SW 1271 (cell line): ENCODE results near the gene EFHD2.
"Not testable (repeated sequence)": the region's sequence is repeated elsewhere in the genome, so short reads cannot be mapped to it uniquely, and the experiment has no call there.

ENCODE experiments used
- DNase-seq, 2 experiments: peaks; one replicate each; lab custom pipeline; 2025; lab: John Stamatoyannopoulos, UW

The EFHD2 gene

DNA sequence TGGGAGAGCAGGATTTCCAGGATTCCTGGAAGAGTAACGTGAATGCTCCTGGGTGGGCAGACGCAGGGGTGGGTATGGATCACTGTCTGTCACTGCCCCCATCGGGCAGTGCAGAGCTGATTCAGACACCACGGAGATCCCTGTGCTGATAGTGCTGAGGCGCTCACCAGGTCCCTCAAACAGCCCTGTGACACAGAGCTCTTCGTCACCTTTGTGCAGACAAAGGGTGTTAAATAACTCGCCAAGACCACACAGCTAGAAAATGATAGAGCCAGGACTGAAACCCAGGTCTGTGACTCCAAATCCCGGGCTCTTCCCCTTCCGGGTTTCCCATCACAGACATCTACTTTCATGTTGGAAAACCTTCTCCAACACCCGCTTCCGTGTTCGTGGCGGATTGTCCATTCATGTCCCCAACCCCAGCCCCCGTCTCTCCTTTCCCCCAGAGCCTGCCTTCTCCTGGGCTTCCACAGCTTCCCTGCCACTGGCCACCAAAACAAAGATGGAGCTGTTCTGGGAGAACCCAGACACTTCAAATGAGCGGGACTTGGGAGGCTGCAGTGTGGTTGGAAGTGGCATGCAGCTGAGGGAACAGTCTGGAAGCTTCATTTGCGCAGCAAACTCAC, 2.6 kb downstream of the EFHD2 start:
- DNase-seq: no peak

DNA sequence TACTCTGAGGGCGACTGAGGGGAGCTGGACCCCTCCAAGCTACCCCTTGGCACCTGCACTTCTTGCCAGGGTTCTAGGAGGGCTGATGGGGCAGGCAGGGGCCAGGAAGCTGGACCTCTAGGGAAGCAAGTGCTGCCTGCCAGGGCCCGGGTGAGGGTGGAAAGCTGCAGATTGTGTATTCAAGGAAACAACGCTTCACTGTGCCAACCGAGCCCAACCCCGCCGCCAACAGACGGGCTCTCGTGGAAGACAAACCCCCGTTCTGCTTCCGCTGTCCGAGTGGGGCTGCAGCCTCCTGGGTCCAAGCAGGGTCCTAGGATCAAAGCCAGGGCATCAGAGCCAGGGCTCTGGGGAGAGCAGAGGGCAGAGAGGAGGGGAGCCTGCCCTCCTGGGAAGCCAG, 3.2 kb downstream of the EFHD2 start:
- DNase-seq: no peak

GRCh38 chr1:15413563-15414444, 4.1 kb downstream of the EFHD2 start:
- no peak for DNase-seq

DNA sequence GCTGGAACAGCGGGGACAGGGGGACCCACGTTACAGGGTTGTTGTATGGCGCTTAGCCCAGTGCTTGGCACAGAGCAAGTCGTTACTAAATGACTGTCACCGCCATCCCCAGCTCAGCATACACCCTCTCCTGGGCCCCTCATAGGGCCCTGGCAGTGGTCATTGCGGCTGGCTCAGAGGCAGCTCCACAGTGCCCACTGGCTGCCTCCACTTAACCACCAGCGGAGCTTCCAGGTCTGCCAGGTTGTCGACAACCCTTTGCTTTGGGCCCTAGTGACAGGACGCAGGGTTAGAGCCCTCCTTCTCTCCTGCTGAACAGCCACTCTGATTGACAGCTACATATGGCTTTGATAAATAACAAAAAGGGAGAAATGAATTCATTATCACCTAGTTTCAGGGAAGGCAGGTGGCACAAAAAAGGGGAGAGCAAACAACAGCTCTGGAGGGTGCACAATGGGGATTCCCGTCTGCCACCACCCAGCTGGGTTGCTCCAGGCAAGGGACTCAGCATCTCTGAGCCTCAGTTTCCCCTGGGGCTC, 4.8 kb downstream of the EFHD2 start:
- no peak for DNase-seq

DNA sequence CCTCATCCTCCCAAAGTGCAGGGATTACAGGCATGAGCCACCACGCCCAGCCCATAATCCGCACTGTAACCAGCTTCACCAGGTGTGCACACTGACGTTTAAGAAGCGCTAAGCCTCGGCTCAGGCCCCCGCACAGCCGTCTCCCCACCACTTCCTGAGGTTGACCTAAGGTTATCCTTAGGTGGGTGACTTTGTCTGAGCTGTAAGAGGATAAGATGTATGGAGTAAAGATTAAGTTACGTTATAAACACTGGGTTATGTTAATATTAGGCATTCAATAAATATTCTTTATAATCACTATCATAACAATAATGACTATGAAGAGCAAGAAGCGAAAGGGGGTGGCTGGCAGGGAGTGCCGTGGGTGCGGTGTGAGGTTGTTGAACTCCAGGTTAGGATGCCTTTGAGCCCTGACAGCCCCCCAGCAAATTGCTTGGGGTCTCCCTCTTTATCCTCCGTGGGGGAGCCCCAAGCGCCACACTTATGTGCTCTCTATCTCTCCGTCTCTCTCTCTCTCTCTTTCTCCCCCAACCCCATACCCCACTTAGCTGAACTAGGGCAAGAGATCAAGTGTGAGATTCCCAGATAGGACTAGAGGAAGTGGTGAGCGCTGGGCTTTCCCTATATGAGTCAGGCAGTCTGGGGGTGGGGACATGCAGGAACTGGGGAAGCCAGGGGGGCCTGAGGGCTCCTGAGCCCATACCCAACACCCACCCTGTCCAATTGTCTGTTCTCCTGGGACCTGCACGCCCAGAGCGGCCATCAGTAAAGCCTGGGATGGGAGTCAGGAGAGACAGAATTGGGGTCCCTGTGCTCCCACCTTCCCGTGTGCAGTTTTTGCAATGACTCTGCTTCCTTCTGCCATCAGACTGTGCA, 7.6 kb downstream of the EFHD2 start:
- peak; percentile 15 to 76 for DNase-seq

DNA sequence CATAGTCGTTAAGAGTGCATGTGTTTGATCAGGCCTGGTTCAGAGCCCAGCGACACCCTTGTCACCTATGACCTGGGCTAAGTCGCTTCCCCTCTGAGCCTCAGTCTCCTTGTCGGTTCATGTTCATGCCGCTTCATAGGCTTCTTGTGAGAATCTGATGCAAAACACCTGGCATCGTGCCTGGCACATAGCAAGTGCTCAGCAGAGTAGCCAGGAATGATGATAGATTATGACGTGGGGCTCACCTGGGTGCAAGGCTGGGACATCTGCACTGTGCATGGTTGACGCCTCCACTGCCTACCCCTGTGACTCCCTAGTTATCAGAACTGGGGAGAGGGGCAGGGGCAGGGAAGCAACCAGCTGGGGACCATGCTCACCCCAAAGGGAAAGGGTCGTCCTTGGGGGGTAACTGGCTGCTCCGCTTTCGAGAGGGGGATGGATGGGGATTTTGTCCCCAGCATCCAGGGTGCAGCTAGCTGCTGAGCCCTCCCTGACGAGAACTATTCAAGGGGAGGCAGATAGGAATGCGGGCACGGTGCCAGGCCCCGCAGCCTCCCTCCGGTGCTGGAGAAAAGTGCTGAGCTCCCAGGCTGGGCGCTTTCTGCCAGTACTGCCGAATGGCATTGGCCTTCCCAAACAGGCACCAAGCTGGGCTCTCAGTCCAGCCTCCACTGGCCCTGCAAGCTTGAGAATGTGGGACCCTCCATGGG, 9.3 kb downstream of the EFHD2 start:
- DNase-seq: no peak

DNA sequence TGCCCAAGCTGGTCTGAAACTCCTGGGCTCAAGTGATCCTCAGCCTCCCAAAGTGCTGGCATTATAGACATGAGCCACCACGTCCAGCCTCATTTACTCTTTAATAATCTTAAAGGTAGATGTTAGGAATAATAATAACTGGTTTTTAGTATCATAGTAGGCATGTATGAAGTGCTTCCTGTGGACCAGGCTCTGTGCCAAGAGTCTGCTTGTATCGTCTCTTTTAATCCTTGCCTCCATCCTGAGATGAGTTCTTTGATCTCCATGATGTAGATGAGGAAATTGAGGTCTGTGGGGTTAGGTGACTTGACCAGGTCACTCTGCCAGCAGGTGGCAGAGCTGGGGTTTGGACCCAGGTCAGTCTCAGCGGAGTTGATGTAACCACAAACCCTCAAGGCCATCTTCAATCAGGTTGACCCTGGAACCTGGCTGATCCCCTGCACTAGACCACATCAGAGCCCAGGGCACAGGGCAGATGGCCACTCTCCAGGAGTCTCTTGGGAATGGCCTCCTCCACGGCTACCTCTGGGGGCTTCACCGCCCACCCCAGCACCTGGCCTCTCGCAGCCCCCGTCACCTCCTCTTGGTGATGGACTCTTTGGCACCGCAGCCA, 11.3 kb downstream of the EFHD2 start:
- no peak for DNase-seq

- no peak for DNase-seq
Observed at GRCh38 chr1:15422871-15423270, 13.2 kb downstream of the EFHD2 start.

DNA sequence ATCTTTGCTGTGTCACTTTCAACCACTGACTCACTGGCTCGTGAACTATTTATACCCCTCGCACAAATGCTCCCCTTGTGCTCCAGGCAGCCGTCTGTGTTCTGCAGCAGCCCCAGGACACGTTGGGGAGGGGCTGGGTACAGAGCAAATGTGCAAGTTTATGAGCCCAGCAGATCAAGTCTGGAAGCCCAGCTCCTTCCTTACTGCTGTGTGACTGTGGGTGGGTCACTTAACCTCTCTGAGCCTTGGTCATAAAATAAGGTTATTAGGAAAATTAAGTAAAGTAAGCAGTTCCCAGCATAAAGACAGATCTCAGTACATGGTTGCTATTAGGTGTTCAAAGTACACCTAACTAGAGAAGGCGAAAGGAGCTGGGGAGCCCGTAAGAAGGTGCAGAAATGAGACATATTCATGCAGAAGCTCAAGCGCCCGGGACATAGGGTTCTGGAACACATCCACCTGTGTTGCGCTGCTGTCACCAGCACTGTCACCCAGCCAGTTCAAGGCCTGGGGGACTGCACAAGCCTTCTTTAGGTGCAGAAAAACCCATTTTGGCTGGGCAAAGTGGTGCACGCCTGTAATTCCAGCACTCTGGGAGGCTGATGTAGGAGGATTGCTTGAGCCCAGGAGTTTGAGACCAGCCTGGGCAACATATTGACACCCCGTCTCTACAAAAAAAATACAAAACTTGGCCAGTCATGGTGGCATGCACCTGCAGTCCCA, 13.8 kb downstream of the EFHD2 start:
- no peak for DNase-seq

DNA sequence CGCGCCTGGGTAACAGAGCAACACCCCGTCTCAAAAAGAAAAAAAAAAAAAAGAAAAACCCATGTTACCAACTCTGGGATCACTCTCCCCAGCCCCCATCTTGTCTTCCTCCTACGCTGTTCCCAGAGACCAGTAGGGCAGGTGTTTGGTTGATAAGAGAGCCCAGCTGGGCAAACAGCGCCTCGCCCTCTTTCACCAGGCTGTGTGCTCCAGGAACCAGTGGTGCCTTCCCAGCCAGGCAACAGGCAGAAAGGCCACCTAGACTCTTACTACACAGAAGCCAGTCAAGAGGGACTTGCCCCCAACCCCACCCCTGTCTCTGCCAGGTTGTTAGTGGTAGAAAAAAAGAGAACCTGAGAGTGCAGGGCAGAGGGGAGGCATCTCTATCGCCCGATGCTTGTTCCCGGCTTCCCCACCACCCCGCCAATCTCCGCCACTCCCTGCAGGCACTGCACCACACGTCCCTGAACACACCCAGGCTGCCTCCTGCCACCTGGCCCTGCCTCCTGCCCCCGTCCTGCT, 14.5 kb downstream of the EFHD2 start:
- DNase-seq: no peak

DNA sequence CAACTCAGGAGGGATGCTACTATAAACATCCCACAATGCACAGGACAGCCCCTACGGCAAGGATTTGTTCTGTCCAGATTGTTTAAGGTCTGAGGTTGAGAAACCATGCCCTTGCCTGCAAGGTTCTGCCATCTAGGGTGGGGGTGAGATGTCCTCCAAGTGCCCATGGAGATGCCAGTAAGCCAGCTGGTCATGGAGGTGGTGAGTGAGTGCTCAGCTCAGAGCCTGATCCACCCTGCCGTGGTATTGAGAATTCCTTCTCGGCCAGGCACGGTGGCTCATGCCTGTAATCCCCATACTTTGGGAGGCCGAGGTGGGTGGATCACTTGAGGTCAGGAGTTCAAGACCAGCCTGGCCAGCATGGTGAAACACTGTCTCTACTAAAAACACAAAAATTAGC, 15.3 kb downstream of the EFHD2 start:
- no peak for DNase-seq

GRCh38 chr1:15425521-15425920, 15.8 kb downstream of the EFHD2 start:
- no peak for DNase-seq

DNA sequence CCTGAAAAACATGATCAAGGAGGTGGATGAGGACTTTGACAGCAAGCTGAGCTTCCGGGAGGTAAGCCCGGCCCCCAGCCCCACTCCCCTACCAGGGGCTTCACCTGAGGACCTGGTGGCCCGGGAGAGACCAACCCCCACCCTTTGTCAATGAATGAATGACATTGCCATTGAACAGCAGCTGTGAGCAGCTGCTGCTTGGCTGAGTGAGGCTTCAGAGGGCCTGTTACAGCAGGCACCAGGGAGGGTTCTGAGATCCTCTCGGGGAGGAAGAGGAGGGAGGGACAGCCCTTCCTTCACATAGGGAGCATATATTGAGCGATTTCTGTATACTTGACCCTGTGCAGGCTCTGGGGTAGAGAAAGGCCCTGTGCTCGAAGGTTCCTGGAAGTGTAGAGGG, 16.3 kb downstream of the EFHD2 start:
- no peak for DNase-seq

GRCh38 chr1:15426492-15427279, 17.0 kb downstream of the EFHD2 start:
- peak in 1 of 2 experiments; percentile 6 for DNase-seq

DNA sequence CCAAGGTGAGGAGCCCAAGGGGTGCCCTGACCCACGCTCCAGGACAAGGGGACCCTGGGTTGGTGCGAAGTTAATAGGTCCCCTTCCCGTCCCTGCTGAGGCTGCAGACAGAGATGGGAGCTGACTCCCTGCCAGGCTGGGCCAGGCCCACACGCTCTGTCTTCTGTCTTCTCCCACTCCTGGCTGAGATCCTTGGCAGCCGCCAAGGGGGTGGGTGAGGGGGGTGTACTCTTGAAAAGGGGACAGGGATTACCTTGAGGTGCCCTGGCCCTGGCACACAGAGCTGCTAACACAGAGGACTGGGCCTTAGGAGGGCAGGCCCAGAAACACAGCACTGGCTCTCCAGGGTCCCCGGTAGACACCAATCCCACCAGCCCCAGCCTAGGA, 17.6 kb downstream of the EFHD2 start:
- DNase-seq: no peak

GRCh38 chr1:15428252-15428651, 18.6 kb downstream of the EFHD2 start:
- not testable (repeated sequence) for DNase-seq

- DNase-seq: no peak
Observed at GRCh38 chr1:15428815-15429435, 19.2 kb downstream of the EFHD2 start.

DNA sequence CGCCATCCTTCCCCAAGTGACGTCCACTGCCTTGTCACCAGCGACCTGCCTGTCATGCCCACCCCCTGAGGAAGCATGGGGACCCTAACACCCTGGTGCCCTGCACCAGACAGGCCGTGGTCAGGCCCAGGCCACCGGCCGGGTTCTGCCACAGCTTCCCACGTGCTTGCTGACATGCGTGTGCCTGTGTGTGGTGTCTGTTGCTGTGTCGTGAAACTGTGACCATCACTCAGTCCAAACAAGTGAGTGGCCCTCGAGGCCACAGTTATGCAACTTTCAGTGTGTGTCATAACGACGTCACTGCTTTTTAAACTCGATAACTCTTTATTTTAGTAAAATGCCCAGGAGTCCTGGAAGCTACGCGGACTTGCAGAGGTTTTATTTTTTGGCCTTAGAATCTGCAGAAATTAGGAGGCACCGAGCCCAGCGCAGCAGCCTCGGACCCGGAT, 20.0 kb downstream of the EFHD2 start:
- DNase-seq: no peak
